HG02623 (cell line): ENCODE results near the gene DNM1L.
"Not testable (repeated sequence)": the region's sequence is repeated elsewhere in the genome, so short reads cannot be mapped to it uniquely, and the experiment has no call there.

Experiments
- ATAC-seq: cut with Tn5 transposase; IDR thresholded peaks from one replicate; pipeline ENCODE4 v1.9.1; 2021; ENCODE audit warnings: moderate library complexity; ENCODE audit not compliant: unreplicated experiment

The DNM1L gene

GRCh38 chr12:32695787-32696186, 16.7 kb downstream of the DNM1L start:
- no peak for ATAC-seq

- no peak for ATAC-seq
Measured at GRCh38 chr12:32697445-32697844, 18.3 kb downstream of the DNM1L start.

GRCh38 chr12:32698285-32698684, 19.2 kb downstream of the DNM1L start:
- ATAC-seq = no peak

GRCh38 chr12:32699437-32699836, 20.3 kb downstream of the DNM1L start:
- ATAC-seq = not testable (repeated sequence)

- ATAC-seq = no peak
Measured at GRCh38 chr12:32702473-32702872, 23.4 kb downstream of the DNM1L start.

- ATAC-seq = no peak
Measured at GRCh38 chr12:32702946-32703345, 23.8 kb downstream of the DNM1L start.

- ATAC-seq = no peak
Measured at GRCh38 chr12:32705783-32706182, 26.7 kb downstream of the DNM1L start.

- ATAC-seq = no peak
Measured at GRCh38 chr12:32706335-32707024, 27.4 kb downstream of the DNM1L start.

GRCh38 chr12:32708926-32709325, 29.8 kb downstream of the DNM1L start:
- ATAC-seq = no peak

GRCh38 chr12:32714772-32715171, 35.7 kb downstream of the DNM1L start:
- no peak for ATAC-seq

- no peak for ATAC-seq
Measured at GRCh38 chr12:32718926-32719325, 39.8 kb downstream of the DNM1L start.

GRCh38 chr12:32725308-32725707, 46.2 kb downstream of the DNM1L start:
- ATAC-seq = not testable (repeated sequence)

GRCh38 chr12:32726286-32726685, 47.2 kb downstream of the DNM1L start:
- ATAC-seq = no peak

GRCh38 chr12:32727237-32727636, 48.1 kb downstream of the DNM1L start:
- no peak for ATAC-seq

GRCh38 chr12:32734952-32735351, 55.9 kb downstream of the DNM1L start:
- no peak for ATAC-seq

- no peak for ATAC-seq
Measured at GRCh38 chr12:32736445-32736844, 57.3 kb downstream of the DNM1L start.

GRCh38 chr12:32737715-32738114, 58.6 kb downstream of the DNM1L start:
- ATAC-seq = no peak

- ATAC-seq = no peak
Measured at GRCh38 chr12:32739279-32739678, 60.2 kb downstream of the DNM1L start.

GRCh38 chr12:32742133-32742532, 63.0 kb downstream of the DNM1L start:
- ATAC-seq = no peak

GRCh38 chr12:32743264-32743663, 64.2 kb downstream of the DNM1L start:
- no peak for ATAC-seq

GRCh38 chr12:32753605-32754004, 74.5 kb downstream of the DNM1L start:
- ATAC-seq = no peak

GRCh38 chr12:32754111-32754510, 75.0 kb downstream of the DNM1L start:
- ATAC-seq = no peak

- ATAC-seq = peak; percentile 56
Measured at GRCh38 chr12:32755051-32755653, 76.1 kb downstream of the DNM1L start.
